ENCODE results near the gene KCNC3.

The KCNC3 gene

GRCh38 chr19:50327013-50327412 is 2.2 kb downstream of the KCNC3 start:
- no peak for DNase-seq (ENCODE audit: low read depth in 2 of 2)

- no peak for DNase-seq (ENCODE audit: low read depth in 2 of 2)
These were observed 3.0 kb downstream of the KCNC3 start for GRCh38 chr19:50326101-50326664.

- peak; percentile 38 to 48 for DNase-seq (ENCODE audit: low read depth in 2 of 2)
These were observed 3.7 kb downstream of the KCNC3 start for GRCh38 chr19:50325310-50326100.

- no peak for DNase-seq (ENCODE audit: low read depth in 2 of 2)
These were observed 4.8 kb downstream of the KCNC3 start for GRCh38 chr19:50324331-50324730.

- DNase-seq (ENCODE audit: low read depth in 2 of 2): no peak
These were observed 5.4 kb downstream of the KCNC3 start for GRCh38 chr19:50323782-50324133.

- DNase-seq (ENCODE audit: low read depth in 2 of 2): no peak
These were observed 6.0 kb downstream of the KCNC3 start for GRCh38 chr19:50322931-50323781.

- no peak for DNase-seq (ENCODE audit: low read depth in 2 of 2)
These were observed 6.9 kb downstream of the KCNC3 start for GRCh38 chr19:50322234-50322633.

- no peak for DNase-seq (ENCODE audit: low read depth in 2 of 2)
These were observed 7.3 kb downstream of the KCNC3 start for GRCh38 chr19:50321831-50322230.

GRCh38 chr19:50320596-50320995 is 8.6 kb downstream of the KCNC3 start:
- DNase-seq (ENCODE audit: low read depth in 2 of 2): no peak

GRCh38 chr19:50320051-50320450 is 9.1 kb downstream of the KCNC3 start:
- no peak for DNase-seq (ENCODE audit: low read depth in 2 of 2)

GRCh38 chr19:50319156-50319555 is 10.0 kb downstream of the KCNC3 start:
- DNase-seq (ENCODE audit: low read depth in 2 of 2): no peak

- no peak for DNase-seq (ENCODE audit: low read depth in 2 of 2)
These were observed 10.7 kb downstream of the KCNC3 start for GRCh38 chr19:50318438-50318837.

- no peak for DNase-seq (ENCODE audit: low read depth in 2 of 2)
These were observed 12.1 kb downstream of the KCNC3 start for GRCh38 chr19:50317115-50317514.

GRCh38 chr19:50315773-50316448 is 13.3 kb downstream of the KCNC3 start:
- DNase-seq (ENCODE audit: low read depth in 2 of 2): no peak

GRCh38 chr19:50314724-50315708 is 14.2 kb downstream of the KCNC3 start:
- DNase-seq (ENCODE audit: low read depth in 2 of 2): no peak

GRCh38 chr19:50313812-50314536 is 15.2 kb downstream of the KCNC3 start:
- no peak for DNase-seq (ENCODE audit: low read depth in 2 of 2)

GRCh38 chr19:50312967-50313811 is 16.0 kb downstream of the KCNC3 start:
- no peak for DNase-seq (ENCODE audit: low read depth in 2 of 2)

- DNase-seq (ENCODE audit: low read depth in 2 of 2): no peak
These were observed 17.2 kb downstream of the KCNC3 start for GRCh38 chr19:50311723-50312635.

All from stimulated activated CD8-positive, alpha-beta memory T cell treated with anti-CD3 and anti-CD28 coated beads, Interleukin-2, amount 100 ng/mL, for 1 hour (primary cell).